Measurements from ENCODE around the gene STRN. TPM values are rescaled to one million over a fixed set of nuclear protein-coding genes. Genes with fewer than 3 reads are reported as not detected.

The STRN gene
- total RNA-seq, 5 donors from 2014 or later (not counting 1 experiment from before 2014, with no cell fraction given) = 27.8 to 31.5 (median 28.6) TPM

GRCh38 chr2:36911012-36911411 lies 55.3 kb downstream of the STRN start:
- no peaks in the 10 kb centered on the region for H3K9me3 Mint-ChIP-seq

GRCh38 chr2:36906277-36906676 lies 60.1 kb downstream of the STRN start:
- H3K27ac Mint-ChIP-seq = no peak overlapping the region
- H3K27me3 Mint-ChIP-seq = no peaks in the 10 kb centered on the region
- no peak overlapping the region for H3K4me3 Mint-ChIP-seq
- WGBS (ENCODE audit: insufficient coverage) = 100% methylated on average over 1 of the region's 4 CpGs
- Histone ChIP-seq H3K4me1 (ENCODE audit: control insufficient read depth in 1 of 2, extremely low read depth in 1 of 2, insufficient read depth in 2 of 2, low read length in 2 of 2) (no peaks in the 10 kb centered on the region), H3K9me3 (no peaks in the 10 kb centered on the region), H3K27me3 (replicated peaks in 1 of 2; ENCODE audit: control insufficient read depth in 2 of 2, extremely low read depth in 1 of 2, insufficient read depth in 2 of 2, low read length in 1 of 2) (no peaks in the 10 kb centered on the region), H3K27ac (ENCODE audit: low read length) (no peak overlapping the region), H3K36me3 (ENCODE audit: control insufficient read depth in 2 of 2, extremely low read depth in 1 of 2, insufficient read depth in 1 of 2, low read length in 1 of 2) (peaks cover 7 to 17% of the 10 kb centered on the region in 2 donors), H3K4me3 (ENCODE audit: control insufficient read depth in 1 of 2, extremely low read depth in 1 of 2, low read length in 1 of 2) (no peak overlapping the region)
- ATAC-seq (replicated peaks in 1 of 4) = no peak
- no peaks in the 10 kb centered on the region for H3K9me3 Mint-ChIP-seq
- POLR2A ChIA-PET = no interaction called here
- no peak for DNase-seq
- CTCF ChIA-PET = no interaction called here
- peaks cover 14% of the 10 kb centered on the region for H3K36me3 Mint-ChIP-seq
- H3K4me1 Mint-ChIP-seq = peaks cover 0 to 8% (median 5%) of the 10 kb centered on the region in 3 donors

More at GRCh38 chr2:36911012-36911411, 55.3 kb downstream of the STRN start:
- Mint-ChIP-seq H3K27me3 (no peaks in the 10 kb centered on the region), H3K4me1 (peaks cover 0 to 8% (median 5%) of the 10 kb centered on the region in 3 donors), H3K36me3 (peaks cover 17% of the 10 kb centered on the region), H3K4me3 (no peak overlapping the region), H3K27ac (no peak overlapping the region)
- no peak overlapping the region for H3K27ac ChIP-seq (ENCODE audit: low read length)
- no peaks in the 10 kb centered on the region for H3K27me3 ChIP-seq (replicated peaks in 1 of 2; ENCODE audit: control insufficient read depth in 2 of 2, extremely low read depth in 1 of 2, insufficient read depth in 2 of 2, low read length in 1 of 2)
- no peak for DNase-seq
- H3K4me1 ChIP-seq (ENCODE audit: control insufficient read depth in 1 of 2, extremely low read depth in 1 of 2, insufficient read depth in 2 of 2, low read length in 2 of 2) = no peaks in the 10 kb centered on the region
- no peak for ATAC-seq (replicated peaks in 1 of 4)
- no peaks in the 10 kb centered on the region for H3K9me3 ChIP-seq
- no peak overlapping the region for H3K4me3 ChIP-seq (ENCODE audit: control insufficient read depth in 1 of 2, extremely low read depth in 1 of 2, low read length in 1 of 2)
- POLR2A ChIA-PET = no interaction called here
- CTCF ChIA-PET = no interaction called here
- H3K36me3 ChIP-seq (ENCODE audit: control insufficient read depth in 2 of 2, extremely low read depth in 1 of 2, insufficient read depth in 1 of 2, low read length in 1 of 2) = peaks cover 3 to 20% of the 10 kb centered on the region in 2 donors

- peaks cover 5 to 20% of the 10 kb centered on the region in 2 donors for H3K36me3 ChIP-seq (ENCODE audit: control insufficient read depth in 2 of 2, extremely low read depth in 1 of 2, insufficient read depth in 1 of 2, low read length in 1 of 2)
- Mint-ChIP-seq H3K4me1 (peaks cover 0 to 8% (median 5%) of the 10 kb centered on the region in 3 donors), H3K4me3 (no peak overlapping the region), H3K36me3 (peaks cover 21% of the 10 kb centered on the region), H3K9me3 (no peaks in the 10 kb centered on the region), H3K27me3 (no peaks in the 10 kb centered on the region), H3K27ac (no peak overlapping the region)
- H3K4me3 ChIP-seq (ENCODE audit: control insufficient read depth in 1 of 2, extremely low read depth in 1 of 2, low read length in 1 of 2) = no peak overlapping the region
- ChIA-PET POLR2A (no interaction called here), CTCF (no interaction called here)
- no peaks in the 10 kb centered on the region for H3K27me3 ChIP-seq (replicated peaks in 1 of 2; ENCODE audit: control insufficient read depth in 2 of 2, extremely low read depth in 1 of 2, insufficient read depth in 2 of 2, low read length in 1 of 2)
- no peaks in the 10 kb centered on the region for H3K9me3 ChIP-seq
- no peak overlapping the region for H3K27ac ChIP-seq (ENCODE audit: low read length)
- no peaks in the 10 kb centered on the region for H3K4me1 ChIP-seq (ENCODE audit: control insufficient read depth in 1 of 2, extremely low read depth in 1 of 2, insufficient read depth in 2 of 2, low read length in 2 of 2)
- ATAC-seq (replicated peaks in 1 of 4) (no peak), DNase-seq (no peak)
- 100% methylated on average over 2 of the region's 6 CpGs for WGBS (ENCODE audit: insufficient coverage)
These were observed 61.7 kb downstream of the STRN start for GRCh38 chr2:36904636-36905035.

GRCh38 chr2:36902385-36903120 lies 63.8 kb downstream of the STRN start:
- H3K27ac ChIP-seq (ENCODE audit: low read length) = no peak overlapping the region
- no peaks in the 10 kb centered on the region for H3K9me3 ChIP-seq
- Mint-ChIP-seq H3K4me3 (no peak overlapping the region), H3K4me1 (no peaks in the 10 kb centered on the region), H3K27me3 (no peaks in the 10 kb centered on the region), H3K36me3 (peaks cover 25% of the 10 kb centered on the region), H3K9me3 (no peaks in the 10 kb centered on the region), H3K27ac (no peak overlapping the region)
- no peaks in the 10 kb centered on the region for H3K27me3 ChIP-seq (replicated peaks in 1 of 2; ENCODE audit: control insufficient read depth in 2 of 2, extremely low read depth in 1 of 2, insufficient read depth in 2 of 2, low read length in 1 of 2)
- DNase-seq = no peak
- WGBS (ENCODE audit: insufficient coverage) = 100% methylated on average over 1 of the region's 5 CpGs
- no peak for ATAC-seq (replicated peaks in 1 of 4)
- ChIA-PET POLR2A (interaction anchor here (0.5 to 1.0 kb wide), 4 partner anchors 8 to 101 kb away, joined by 3 to 5 read pairs (median 3); no protein-coding TSS in a partner anchor), CTCF (no interaction called here)
- peaks cover 4 to 20% of the 10 kb centered on the region in 2 donors for H3K36me3 ChIP-seq (ENCODE audit: control insufficient read depth in 2 of 2, extremely low read depth in 1 of 2, insufficient read depth in 1 of 2, low read length in 1 of 2)
- H3K4me3 ChIP-seq (ENCODE audit: control insufficient read depth in 1 of 2, extremely low read depth in 1 of 2, low read length in 1 of 2) = no peak overlapping the region
- H3K4me1 ChIP-seq (ENCODE audit: control insufficient read depth in 1 of 2, extremely low read depth in 1 of 2, insufficient read depth in 2 of 2, low read length in 2 of 2) = no peaks in the 10 kb centered on the region

GRCh38 chr2:36892805-36893204 lies 73.5 kb downstream of the STRN start:
- Histone ChIP-seq H3K27me3 (replicated peaks in 1 of 2; ENCODE audit: control insufficient read depth in 2 of 2, extremely low read depth in 1 of 2, insufficient read depth in 2 of 2, low read length in 1 of 2) (no peaks in the 10 kb centered on the region), H3K9me3 (no peaks in the 10 kb centered on the region), H3K4me1 (ENCODE audit: control insufficient read depth in 1 of 2, extremely low read depth in 1 of 2, insufficient read depth in 2 of 2, low read length in 2 of 2) (no peaks in the 10 kb centered on the region), H3K36me3 (ENCODE audit: control insufficient read depth in 2 of 2, extremely low read depth in 1 of 2, insufficient read depth in 1 of 2, low read length in 1 of 2) (peaks cover 0 to 30% of the 10 kb centered on the region in 2 donors), H3K27ac (ENCODE audit: low read length) (no peak overlapping the region), H3K4me3 (ENCODE audit: control insufficient read depth in 1 of 2, extremely low read depth in 1 of 2, low read length in 1 of 2) (no peak overlapping the region)
- CTCF ChIA-PET = no interaction called here
- POLR2A ChIA-PET = no interaction called here
- peaks cover 39% of the 10 kb centered on the region for H3K36me3 Mint-ChIP-seq
- no peaks in the 10 kb centered on the region for H3K9me3 Mint-ChIP-seq
- no peak overlapping the region for H3K27ac Mint-ChIP-seq
- 98% methylated on average over 5 of the region's 7 CpGs for WGBS (ENCODE audit: insufficient coverage)
- DNase-seq (no peak), ATAC-seq (replicated peaks in 1 of 4) (no peak)
- H3K4me1 Mint-ChIP-seq = peaks cover 0 to 2% (median 2%) of the 10 kb centered on the region in 3 donors
- no peak overlapping the region for H3K4me3 Mint-ChIP-seq
- H3K27me3 Mint-ChIP-seq = no peaks in the 10 kb centered on the region

- Histone ChIP-seq H3K4me1 (ENCODE audit: control insufficient read depth in 1 of 2, extremely low read depth in 1 of 2, insufficient read depth in 2 of 2, low read length in 2 of 2) (no peaks in the 10 kb centered on the region), H3K27me3 (replicated peaks in 1 of 2; ENCODE audit: control insufficient read depth in 2 of 2, extremely low read depth in 1 of 2, insufficient read depth in 2 of 2, low read length in 1 of 2) (no peaks in the 10 kb centered on the region), H3K36me3 (ENCODE audit: control insufficient read depth in 2 of 2, extremely low read depth in 1 of 2, insufficient read depth in 1 of 2, low read length in 1 of 2) (peaks cover 0 to 30% of the 10 kb centered on the region in 2 donors), H3K9me3 (no peaks in the 10 kb centered on the region), H3K27ac (ENCODE audit: low read length) (no peak overlapping the region), H3K4me3 (ENCODE audit: control insufficient read depth in 1 of 2, extremely low read depth in 1 of 2, low read length in 1 of 2) (no peak overlapping the region)
- Mint-ChIP-seq H3K4me3 (no peak overlapping the region), H3K36me3 (peaks cover 47% of the 10 kb centered on the region), H3K9me3 (no peaks in the 10 kb centered on the region), H3K4me1 (peaks cover 0 to 2% (median 2%) of the 10 kb centered on the region in 3 donors), H3K27ac (no peak overlapping the region), H3K27me3 (no peaks in the 10 kb centered on the region)
- no peak for DNase-seq
- WGBS (ENCODE audit: insufficient coverage) = no CpG with 5 or more reads among the region's 4 CpGs
- peak in 1 of 4 experiments; percentile 52 for ATAC-seq (replicated peaks in 1 of 4)
- ChIA-PET POLR2A (no interaction called here), CTCF (no interaction called here)
These were observed 76.5 kb downstream of the STRN start for GRCh38 chr2:36889795-36890194.
